Measurements from ENCODE around the gene FRMD4B. TPM values are rescaled to one million over a fixed set of nuclear protein-coding genes. Genes with fewer than 3 reads are reported as not detected.

The FRMD4B gene
- total RNA-seq, 6 donors from 2014 or later, result 48.0 to 136 (median 62.8) TPM

DNA sequence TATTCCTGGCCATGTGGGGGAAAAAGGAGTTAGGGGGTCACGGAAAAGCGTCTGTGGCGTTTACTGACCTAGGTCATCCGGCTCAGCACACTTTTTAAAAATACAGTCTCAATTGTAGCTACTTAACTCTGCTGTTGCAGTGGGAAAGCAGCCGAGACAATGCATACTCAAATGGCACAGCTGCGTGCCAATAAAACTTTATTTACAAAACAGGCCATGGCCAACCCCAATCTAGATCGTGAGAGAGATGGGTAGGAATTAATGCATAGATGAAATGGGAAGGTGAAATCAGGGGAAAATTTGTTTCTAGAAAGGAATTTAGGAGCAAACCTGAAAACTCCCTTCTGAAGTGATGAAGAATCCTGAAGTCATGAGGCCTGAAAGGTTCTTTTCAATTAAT, 22.0 kb upstream of the FRMD4B start:
- TF ChIP-seq POLR2A (IDR thresholded peaks at IDR 0.05) (no peak), POLR2AphosphoS5 (IDR thresholded peaks at IDR 0.05) (no peak), EP300 (IDR thresholded peaks at IDR 0.05) (no peak)
- TF ChIP-seq, protein P1, sequence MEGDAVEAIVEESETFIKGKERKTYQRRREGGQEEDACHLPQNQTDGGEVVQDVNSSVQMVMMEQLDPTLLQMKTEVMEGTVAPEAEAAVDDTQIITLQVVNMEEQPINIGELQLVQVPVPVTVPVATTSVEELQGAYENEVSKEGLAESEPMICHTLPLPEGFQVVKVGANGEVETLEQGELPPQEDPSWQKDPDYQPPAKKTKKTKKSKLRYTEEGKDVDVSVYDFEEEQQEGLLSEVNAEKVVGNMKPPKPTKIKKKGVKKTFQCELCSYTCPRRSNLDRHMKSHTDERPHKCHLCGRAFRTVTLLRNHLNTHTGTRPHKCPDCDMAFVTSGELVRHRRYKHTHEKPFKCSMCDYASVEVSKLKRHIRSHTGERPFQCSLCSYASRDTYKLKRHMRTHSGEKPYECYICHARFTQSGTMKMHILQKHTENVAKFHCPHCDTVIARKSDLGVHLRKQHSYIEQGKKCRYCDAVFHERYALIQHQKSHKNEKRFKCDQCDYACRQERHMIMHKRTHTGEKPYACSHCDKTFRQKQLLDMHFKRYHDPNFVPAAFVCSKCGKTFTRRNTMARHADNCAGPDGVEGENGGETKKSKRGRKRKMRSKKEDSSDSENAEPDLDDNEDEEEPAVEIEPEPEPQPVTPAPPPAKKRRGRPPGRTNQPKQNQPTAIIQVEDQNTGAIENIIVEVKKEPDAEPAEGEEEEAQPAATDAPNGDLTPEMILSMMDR (IDR thresholded peaks at IDR 0.05), result no peak
- Histone ChIP-seq H3K27ac (no peak overlapping the region), H3K27me3 (no peaks in the 10 kb centered on the region), H3K4me1 (peaks cover 12 to 38% (median 23%) of the 10 kb centered on the region in 4 donors), H3K9me3 (peaks cover 0 to 4% (median 0%) of the 10 kb centered on the region in 4 donors), H3K4me3 (no peak overlapping the region), H3K36me3 (no peaks in the 10 kb centered on the region)
- ATAC-seq (ENCODE audit: low FRiP score in 2 of 2) (no peak), DNase-seq (no peak)
- 95% methylated on average over 7 of the region's 7 CpGs for WGBS, 2 donors

DNA sequence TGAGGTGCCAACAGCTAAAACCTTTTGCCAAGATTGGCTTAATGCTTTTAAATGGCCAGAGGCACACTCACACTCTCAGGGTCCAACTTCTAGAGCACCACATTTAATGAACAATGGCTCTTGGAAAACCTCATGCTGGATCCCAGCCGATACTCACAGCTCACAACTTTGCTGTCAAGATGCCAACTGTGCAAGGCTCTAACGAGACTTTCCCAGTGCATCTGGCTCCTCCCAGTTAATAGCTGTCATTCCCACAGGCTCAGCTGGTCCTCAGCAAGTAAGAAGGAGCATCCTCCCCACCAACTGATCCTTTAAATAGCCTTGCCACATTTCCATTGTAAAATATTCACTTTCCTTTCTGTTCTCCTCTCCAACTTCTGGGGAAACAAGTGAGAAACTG, 20.3 kb upstream of the FRMD4B start:
- no peaks in the 10 kb centered on the region for H3K27me3 ChIP-seq
- 19 to 33% methylated on average over 2 of the region's 2 CpGs for WGBS, 2 donors
- no peaks in the 10 kb centered on the region for H3K36me3 ChIP-seq
- no peak for ATAC-seq (ENCODE audit: low FRiP score in 2 of 2)
- H3K4me1 ChIP-seq, result peaks cover 12 to 42% (median 26%) of the 10 kb centered on the region in 4 donors
- H3K4me3 ChIP-seq, result no peak overlapping the region
- DNase-seq, result no peak
- H3K27ac ChIP-seq, result no peak overlapping the region
- TF ChIP-seq POLR2AphosphoS5 (IDR thresholded peaks at IDR 0.05) (no peak), POLR2A (IDR thresholded peaks at IDR 0.05) (no peak), EP300 (IDR thresholded peaks at IDR 0.05) (no peak)
- TF ChIP-seq, protein P1 (IDR thresholded peaks at IDR 0.05), result no peak
- H3K9me3 ChIP-seq, result peaks cover 0 to 4% (median 0%) of the 10 kb centered on the region in 4 donors

DNA sequence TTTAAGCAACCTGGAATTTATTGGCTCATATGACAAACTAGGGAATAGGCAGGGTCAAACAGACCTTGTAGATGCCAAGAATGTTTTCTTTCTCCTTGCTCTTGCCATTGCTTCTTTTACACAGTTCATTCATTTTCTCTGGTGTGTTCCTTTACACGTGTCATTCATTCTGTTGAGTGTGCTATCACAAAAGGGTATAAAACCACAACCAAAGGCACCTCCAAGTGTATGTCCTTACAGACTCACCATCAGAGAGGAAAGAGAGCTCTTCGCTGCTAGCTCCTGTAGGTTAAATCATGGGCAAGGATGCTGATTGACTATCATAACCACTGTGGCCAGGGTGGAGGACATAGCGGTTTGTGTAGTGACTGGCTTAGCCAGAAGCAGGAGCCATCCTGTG, 19.2 kb upstream of the FRMD4B start:
- TF ChIP-seq POLR2AphosphoS5 (IDR thresholded peaks at IDR 0.05) (no peak), EP300 (IDR thresholded peaks at IDR 0.05) (no peak), POLR2A (IDR thresholded peaks at IDR 0.05) (no peak)
- TF ChIP-seq, protein P1 (IDR thresholded peaks at IDR 0.05), result no peak
- DNase-seq, result no peak
- Histone ChIP-seq H3K9me3 (peaks cover 0 to 4% (median 0%) of the 10 kb centered on the region in 4 donors), H3K4me3 (no peak overlapping the region), H3K4me1 (peaks cover 9 to 37% (median 24%) of the 10 kb centered on the region in 4 donors), H3K27me3 (no peaks in the 10 kb centered on the region), H3K36me3 (no peaks in the 10 kb centered on the region), H3K27ac (no peak overlapping the region)
- WGBS, 2 donors, result 97 to 99% methylated on average over 3 of the region's 3 CpGs
- ATAC-seq (ENCODE audit: low FRiP score in 2 of 2), result no peak

DNA sequence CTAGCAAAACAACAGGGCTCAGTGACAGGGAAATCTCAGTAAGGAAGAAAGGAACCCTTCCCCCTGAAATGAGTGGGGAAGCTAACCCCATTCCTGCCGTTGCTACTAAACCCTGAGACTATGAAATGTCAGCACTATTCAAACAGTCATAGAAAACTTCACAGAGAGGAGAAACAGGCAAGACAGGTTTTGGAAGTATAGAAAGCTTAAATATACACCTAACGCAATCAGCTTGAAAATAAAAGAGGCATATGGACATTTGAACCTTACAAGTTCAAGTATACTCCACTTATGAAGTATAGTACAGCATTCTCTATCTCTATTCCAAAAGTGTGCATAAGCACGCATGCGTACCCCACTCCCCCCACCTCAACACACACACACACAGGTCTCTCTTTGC, 17.6 kb upstream of the FRMD4B start:
- 65 to 76% methylated on average over 4 of the region's 4 CpGs for WGBS, 2 donors
- peak overlapping the region; percentile 30 to 64 (median 48) for H3K27ac ChIP-seq

More for the DNA sequence above, 17.6 kb upstream of the FRMD4B start:
- H3K4me1 ChIP-seq, result peaks cover 0 to 24% (median 10%) of the 10 kb centered on the region in 4 donors
- H3K4me3 ChIP-seq, result no peak overlapping the region
- no peak for TF ChIP-seq POLR2AphosphoS5 (IDR thresholded peaks at IDR 0.05)
- no peak for TF ChIP-seq EP300 (IDR thresholded peaks at IDR 0.05)
- TF ChIP-seq POLR2A (IDR thresholded peaks at IDR 0.05), result no peak
- TF ChIP-seq, protein P1 (IDR thresholded peaks at IDR 0.05), result no peak
- no peaks in the 10 kb centered on the region for H3K36me3 ChIP-seq
- DNase-seq, result no peak
- peak in 1 of 2 donors; percentile 69 for ATAC-seq (ENCODE audit: low FRiP score in 2 of 2)
- H3K9me3 ChIP-seq, result peaks cover 0 to 4% (median 0%) of the 10 kb centered on the region in 4 donors
- no peaks in the 10 kb centered on the region for H3K27me3 ChIP-seq

All from upper lobe of left lung (tissue), 6 donors.